HG03045 (cell line): Measurements from ENCODE around the gene ADGRB2.

Experiments
- ATAC-seq: cut with Tn5 transposase; IDR thresholded peaks from one replicate; pipeline ENCODE4 v1.9.1; 2021; ENCODE audit warnings: mild to moderate bottlenecking, moderate library complexity; ENCODE audit not compliant: unreplicated experiment

The ADGRB2 gene

GRCh38 chr1:31782421-31783410 is 18.6 kb upstream of the ADGRB2 start:
- ATAC-seq: no peak

DNA sequence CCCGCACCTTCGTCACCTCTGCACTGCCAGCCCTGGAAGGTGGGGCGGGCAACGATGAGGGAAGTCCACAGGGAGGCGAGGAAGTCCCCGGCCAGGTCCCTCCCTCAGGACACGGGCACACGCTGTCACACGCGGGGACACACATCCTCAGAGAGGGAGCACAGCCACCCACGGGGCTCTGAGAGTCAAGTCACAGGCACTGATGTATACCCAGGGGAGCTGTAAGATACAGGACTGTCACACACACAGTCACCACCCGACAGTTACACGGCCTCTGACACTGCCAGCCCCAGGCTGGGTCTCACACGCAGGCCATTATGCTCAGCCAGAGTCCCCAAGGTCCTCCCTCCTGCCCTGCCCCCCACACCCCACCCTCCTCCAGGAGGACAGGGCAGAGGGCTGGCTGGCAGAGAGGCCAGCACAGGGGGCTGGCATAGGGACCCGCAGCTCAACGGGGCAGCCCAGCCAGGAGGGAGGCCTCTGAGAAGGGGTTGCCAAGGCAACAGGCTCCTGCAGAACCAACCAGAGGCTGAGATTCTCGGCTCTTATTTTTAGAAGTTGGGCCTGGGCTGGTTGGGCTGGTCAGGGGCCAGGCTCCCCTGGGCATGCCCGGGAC is 17.7 kb upstream of the ADGRB2 start:
- ATAC-seq: no peak

- no peak for ATAC-seq
Observed at GRCh38 chr1:31781138-31781755, 17.1 kb upstream of the ADGRB2 start.

DNA sequence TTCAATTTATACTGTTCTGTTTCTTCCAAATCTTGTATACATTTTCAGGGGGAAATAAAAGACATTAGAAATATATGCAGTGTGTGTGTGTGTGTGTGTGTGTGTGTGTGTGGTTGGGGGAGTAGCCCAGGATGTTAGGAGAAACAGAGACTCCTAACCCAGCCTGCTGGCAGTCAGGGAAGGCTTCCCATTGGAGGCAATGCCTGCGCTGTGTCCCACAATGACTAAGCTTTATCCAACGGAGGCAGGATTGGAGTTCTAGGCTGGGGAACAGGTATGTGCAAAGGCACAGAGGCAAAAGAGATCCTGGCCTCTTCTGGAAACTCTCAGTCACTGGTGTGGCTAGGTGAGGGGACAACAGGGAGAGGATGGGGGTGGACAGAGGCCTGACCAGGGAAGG is 16.5 kb upstream of the ADGRB2 start:
- no peak for ATAC-seq

DNA sequence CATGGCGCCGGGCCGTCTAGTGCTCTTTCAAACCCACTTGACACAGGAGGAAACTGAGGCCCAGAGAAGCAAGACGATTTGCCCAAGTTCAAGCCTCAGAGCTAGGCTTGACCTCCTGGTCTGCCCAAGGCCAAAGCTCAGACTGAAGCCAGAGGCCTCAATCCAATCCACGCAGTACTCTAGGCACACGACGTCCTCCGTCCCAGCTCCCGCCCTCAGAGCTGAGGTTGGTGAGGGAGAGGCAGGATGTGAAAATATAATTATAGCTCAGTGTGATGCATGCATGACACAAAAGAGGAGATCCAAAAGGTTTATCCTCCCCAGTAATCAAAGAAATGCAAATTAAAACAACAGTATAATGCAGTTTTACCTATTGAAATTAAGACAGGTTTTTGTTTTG is 15.5 kb upstream of the ADGRB2 start:
- no peak for ATAC-seq

- no peak for ATAC-seq
Observed at GRCh38 chr1:31778763-31779488, 14.8 kb upstream of the ADGRB2 start.

GRCh38 chr1:31776516-31776915 is 12.4 kb upstream of the ADGRB2 start:
- no peak for ATAC-seq

DNA sequence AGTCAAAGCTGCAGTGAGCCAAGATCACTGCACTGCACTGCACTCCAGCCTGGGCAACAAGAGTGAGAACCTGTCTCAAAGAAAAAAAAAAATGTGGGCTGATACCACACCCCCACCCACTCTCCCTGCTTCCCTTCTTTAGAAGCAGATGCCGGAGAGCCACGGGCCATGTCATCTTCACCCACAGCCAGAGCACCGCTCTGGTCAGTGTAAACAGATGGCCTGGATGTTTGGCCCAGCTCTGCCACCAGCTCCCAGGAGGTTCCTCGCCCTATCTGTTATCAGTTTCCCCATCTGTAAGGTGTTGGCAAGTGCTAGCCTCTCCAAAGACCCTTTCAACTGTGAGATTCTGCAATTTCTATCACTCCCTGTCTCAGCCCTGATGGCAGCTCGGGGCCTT is 11.9 kb upstream of the ADGRB2 start:
- no peak for ATAC-seq

- ATAC-seq: no peak
Observed at GRCh38 chr1:31775210-31775999, 11.3 kb upstream of the ADGRB2 start.

DNA sequence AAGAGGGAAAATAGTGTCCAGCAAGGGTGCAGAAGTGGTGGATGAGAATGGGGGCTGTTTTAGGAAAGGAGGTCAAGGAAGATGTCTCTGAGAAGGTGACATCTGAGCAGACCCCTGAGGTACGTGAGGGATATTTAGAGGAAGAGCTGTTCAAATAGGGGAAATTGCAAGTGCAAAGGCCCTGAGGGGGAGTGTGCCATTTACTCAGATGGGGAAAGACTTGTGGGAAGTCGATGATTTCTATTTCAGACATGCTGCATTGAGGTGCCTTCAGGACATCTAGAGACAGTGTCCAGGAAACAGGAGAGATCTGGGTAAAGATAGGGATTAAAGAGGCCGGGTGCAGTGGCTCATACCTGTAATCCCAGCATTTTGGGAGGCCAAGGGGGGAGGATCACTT is 10.4 kb upstream of the ADGRB2 start:
- no peak for ATAC-seq

- no peak for ATAC-seq
Observed at GRCh38 chr1:31773861-31774260, 9.7 kb upstream of the ADGRB2 start.

DNA sequence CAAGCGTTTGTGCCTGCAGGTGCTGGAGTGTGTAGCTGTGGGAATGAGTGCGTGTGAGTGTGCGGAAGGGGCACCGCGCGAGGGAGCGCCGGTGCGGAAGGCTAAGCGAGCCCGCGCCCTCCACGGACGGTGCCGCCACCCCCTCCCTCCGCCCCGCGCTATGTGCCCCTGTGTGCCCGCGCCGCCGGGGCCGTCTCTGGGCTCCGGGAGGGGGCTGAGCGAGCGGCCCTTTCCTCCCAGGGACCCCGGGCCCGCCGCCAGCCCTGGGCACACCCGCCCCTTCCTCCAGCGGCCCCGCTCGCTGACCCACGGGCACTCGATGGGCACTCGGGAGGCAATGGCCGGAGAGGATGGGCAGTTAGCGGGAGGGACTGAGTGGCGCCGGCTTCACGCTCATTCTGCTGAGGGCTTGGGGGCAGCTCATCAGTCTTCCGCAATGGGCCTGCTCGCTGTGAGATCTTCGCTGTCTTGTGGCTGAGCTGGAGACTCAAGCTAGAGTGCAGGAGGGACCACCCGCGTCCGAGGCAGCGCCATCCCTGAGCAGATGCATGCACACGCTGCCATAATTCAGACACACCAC is 8.6 kb upstream of the ADGRB2 start:
- no peak for ATAC-seq

GRCh38 chr1:31771891-31772668 is 7.9 kb upstream of the ADGRB2 start:
- ATAC-seq: no peak

DNA sequence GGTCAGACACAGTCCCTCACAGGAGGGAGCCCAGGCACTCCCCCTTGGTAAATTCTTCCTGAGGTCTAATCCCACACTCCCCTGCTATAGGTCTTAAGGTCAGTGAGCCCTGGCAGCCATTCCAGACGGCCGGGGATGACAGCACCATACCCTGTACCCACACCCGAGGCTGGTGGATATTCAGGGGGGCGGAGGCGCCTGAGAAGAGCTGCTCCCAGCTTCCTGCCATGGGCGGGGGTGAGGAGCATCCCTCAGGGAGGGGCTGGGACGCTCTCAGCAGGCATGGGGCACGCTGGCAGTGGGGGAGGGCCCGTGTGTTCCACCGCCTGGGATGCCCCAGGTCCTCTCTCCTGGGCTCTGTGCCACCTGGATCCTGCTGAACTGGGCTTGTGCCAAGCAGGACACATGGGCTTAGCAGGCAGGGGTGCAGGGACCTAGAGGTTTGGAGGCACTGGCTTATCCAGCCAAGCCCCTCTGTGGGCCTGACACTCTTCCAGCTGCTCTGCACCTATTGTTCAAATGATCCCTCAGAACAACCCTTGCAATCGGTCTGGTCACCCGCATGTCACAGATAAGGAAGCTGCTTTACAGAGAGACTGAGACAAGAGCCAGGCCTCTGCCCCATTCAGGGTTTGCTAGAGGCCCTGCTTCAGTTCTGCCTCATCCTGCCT is 5.7 kb upstream of the ADGRB2 start:
- ATAC-seq: no peak

- ATAC-seq: no peak
Observed at GRCh38 chr1:31768939-31769704, 5.0 kb upstream of the ADGRB2 start.

DNA sequence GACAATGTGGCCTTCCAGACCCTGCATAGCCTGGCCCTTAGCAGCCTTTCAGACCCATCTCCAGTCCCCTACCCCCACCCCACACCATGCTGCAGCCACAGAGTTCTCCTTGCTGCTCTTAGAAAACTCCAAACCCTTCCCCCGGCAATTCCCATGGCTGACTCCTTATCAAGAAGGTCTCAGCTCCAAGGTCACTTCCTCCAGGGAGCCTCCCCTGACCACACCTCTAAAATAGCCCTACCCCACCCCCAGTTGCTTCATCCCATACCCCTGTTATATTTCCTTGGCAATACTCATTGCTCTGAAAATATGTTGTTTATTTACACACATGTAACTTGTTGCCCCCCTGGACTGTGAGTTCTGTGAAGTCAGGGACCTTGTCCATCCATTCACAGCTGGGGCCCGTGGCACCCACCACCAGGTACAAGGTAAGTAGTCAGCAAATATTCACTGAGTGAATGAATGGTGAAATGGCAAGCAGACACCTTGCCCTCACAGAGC is 4.3 kb upstream of the ADGRB2 start:
- ATAC-seq: no peak

DNA sequence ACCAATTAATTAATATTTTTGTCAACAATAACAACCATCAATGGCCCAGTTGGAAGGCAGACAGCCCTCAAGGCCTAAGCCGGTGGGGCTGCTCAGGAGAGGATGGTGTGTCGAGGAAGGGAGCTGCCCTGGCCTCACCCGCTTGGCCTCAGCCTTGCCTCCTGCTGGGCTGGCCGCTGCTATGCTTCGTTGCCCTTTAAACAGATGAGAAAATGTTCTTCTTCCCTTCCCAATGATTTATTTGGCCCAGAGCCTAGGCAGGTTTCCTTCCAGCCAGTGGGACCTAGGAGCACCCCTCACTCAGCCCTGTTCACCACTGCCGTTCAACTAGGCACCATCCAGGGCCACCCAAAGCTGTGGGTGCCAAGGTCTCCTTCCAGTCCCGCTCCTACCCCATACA is 3.1 kb upstream of the ADGRB2 start:
- ATAC-seq: no peak

DNA sequence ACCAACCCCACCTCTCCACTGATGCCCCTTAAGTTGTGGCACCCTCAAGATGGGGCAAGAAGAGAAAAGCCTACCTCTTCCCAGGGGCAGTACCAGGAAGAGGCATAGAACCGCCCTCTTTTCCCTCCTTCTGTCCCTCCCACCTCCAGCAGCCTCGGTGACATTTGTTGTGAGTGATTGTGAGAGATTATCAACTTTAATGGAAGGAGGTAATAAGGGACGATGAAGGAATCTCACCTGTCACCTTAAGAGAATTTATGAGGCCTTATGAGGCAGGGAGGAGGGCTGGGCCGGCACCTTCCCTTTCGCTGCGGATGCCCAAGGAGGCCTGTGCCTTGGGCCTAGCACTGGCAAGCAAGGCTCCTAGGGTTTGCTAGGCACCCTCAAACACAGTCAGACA is 1.4 kb upstream of the ADGRB2 start:
- no peak for ATAC-seq
